Skeletal muscle tissue (tissue), 4 donors: ENCODE results near the gene KCTD15. TPM values are rescaled to one million over a fixed set of nuclear protein-coding genes. Genes with fewer than 3 reads are reported as not detected.

Source experiments
- H3K27ac ChIP-seq: one replicate; pipeline ENCODE4 v1.7.0; 2013; ENCODE audit warnings: mild to moderate bottlenecking, low read depth, low read length, inconsistent platforms
- H3K27me3 ChIP-seq, 3 donors: one replicate each; pipeline ENCODE4 v1.7.0; 2013; ENCODE audit warnings: low read length in 3 of 3; ENCODE audit not compliant: control insufficient read depth in 3 of 3, insufficient read depth in 3 of 3
- H3K36me3 ChIP-seq, 3 donors: one replicate each; pipeline ENCODE4 v1.7.0; 2013; ENCODE audit warnings: low read length in 3 of 3; ENCODE audit not compliant: control insufficient read depth in 3 of 3, insufficient read depth in 3 of 3
- H3K4me1 ChIP-seq, 3 donors: one replicate each; pipeline ENCODE4 v1.7.0; 2013; ENCODE audit warnings: low read length in 3 of 3, mild to moderate bottlenecking in 3 of 3; ENCODE audit not compliant: control insufficient read depth in 3 of 3, insufficient read depth in 3 of 3
- H3K4me3 ChIP-seq, 3 donors: one replicate each; pipeline ENCODE4 v1.7.0; 2013; ENCODE audit warnings: low read length in 3 of 3
- H3K9ac ChIP-seq, 3 donors: one replicate each; pipeline ENCODE4 v1.7.0; 2013; ENCODE audit warnings: low read length in 3 of 3, mild to moderate bottlenecking in 3 of 3, moderate library complexity in 2 of 3, low read depth in 1 of 3
- H3K9me3 ChIP-seq, 3 donors: one replicate each; pipeline ENCODE4 v1.7.0; 2013; ENCODE audit warnings: low read length in 3 of 3; ENCODE audit not compliant: control insufficient read depth in 3 of 3
- total RNA-seq: library from RNA; depleted of rRNA; stranded (reverse); fragments of >200 nt; gene quantifications from one replicate; pipeline ENCODE4 v1.2.3, GENCODE V29; 2014
- donor health status: Osteomylitis.

Gene KCTD15
- total RNA-seq, 1 donor from 2014 or later: 34.4 TPM

- no peaks in the 10 kb centered on the region for H3K36me3 ChIP-seq
- H3K27ac ChIP-seq: peak overlapping the region; percentile 54
- peak overlapping the region; percentile 56 to 70 (median 66) for H3K4me3 ChIP-seq
- peaks cover 2 to 4% (median 2%) of the 10 kb centered on the region in 3 donors for H3K27me3 ChIP-seq
- H3K4me1 ChIP-seq: peaks cover 14 to 16% (median 15%) of the 10 kb centered on the region in 3 donors
- peak overlapping the region; percentile 50 to 73 (median 61) for H3K9ac ChIP-seq
- peaks cover 0 to 2% (median 0%) of the 10 kb centered on the region in 3 donors for H3K9me3 ChIP-seq
These were observed 23.5 kb downstream of the KCTD15 start for GRCh38 chr19:33819880-33820781.

- Histone ChIP-seq H3K9me3 (peaks cover 0 to 2% (median 0%) of the 10 kb centered on the region in 3 donors), H3K27ac (no peak overlapping the region), H3K9ac (no peak overlapping the region), H3K4me3 (no peak overlapping the region), H3K4me1 (peaks cover 14 to 16% (median 15%) of the 10 kb centered on the region in 3 donors), H3K27me3 (peaks cover 0 to 4% (median 2%) of the 10 kb centered on the region in 3 donors), H3K36me3 (no peaks in the 10 kb centered on the region)
These were observed 25.2 kb downstream of the KCTD15 start for GRCh38 chr19:33821871-33822270.

- Histone ChIP-seq H3K4me3 (no peak overlapping the region), H3K4me1 (peaks cover 14 to 16% (median 15%) of the 10 kb centered on the region in 3 donors), H3K9ac (no peak overlapping the region), H3K36me3 (no peaks in the 10 kb centered on the region), H3K9me3 (peaks cover 0 to 2% (median 0%) of the 10 kb centered on the region in 3 donors), H3K27me3 (peaks cover 0 to 4% (median 2%) of the 10 kb centered on the region in 3 donors), H3K27ac (no peak overlapping the region)
These were observed 26.7 kb downstream of the KCTD15 start for GRCh38 chr19:33823341-33823740.

- H3K4me1 ChIP-seq: peaks cover 3% of the 10 kb centered on the region in 3 donors
- peaks cover 2 to 4% (median 4%) of the 10 kb centered on the region in 3 donors for H3K27me3 ChIP-seq
- no peak overlapping the region for H3K27ac ChIP-seq
- peaks cover 0 to 2% (median 0%) of the 10 kb centered on the region in 3 donors for H3K9me3 ChIP-seq
- no peak overlapping the region for H3K4me3 ChIP-seq
- no peak overlapping the region for H3K9ac ChIP-seq
- no peaks in the 10 kb centered on the region for H3K36me3 ChIP-seq
These were observed 28.9 kb downstream of the KCTD15 start for GRCh38 chr19:33825556-33825955.

- peaks cover 0 to 4% (median 0%) of the 10 kb centered on the region in 3 donors for H3K27me3 ChIP-seq
- no peak overlapping the region for H3K27ac ChIP-seq
- H3K4me1 ChIP-seq: no peaks in the 10 kb centered on the region
- H3K9me3 ChIP-seq: peaks cover 0 to 2% (median 0%) of the 10 kb centered on the region in 3 donors
- no peak overlapping the region for H3K4me3 ChIP-seq
- H3K36me3 ChIP-seq: no peaks in the 10 kb centered on the region
- no peak overlapping the region for H3K9ac ChIP-seq
These were observed 29.9 kb downstream of the KCTD15 start for GRCh38 chr19:33826521-33826920.

GRCh38 chr19:33828266-33829075, 31.8 kb downstream of the KCTD15 start:
- Histone ChIP-seq H3K4me3 (no peak overlapping the region), H3K27ac (no peak overlapping the region), H3K27me3 (peaks cover 0 to 7% (median 0%) of the 10 kb centered on the region in 3 donors), H3K9ac (no peak overlapping the region), H3K4me1 (no peaks in the 10 kb centered on the region), H3K9me3 (no peaks in the 10 kb centered on the region), H3K36me3 (no peaks in the 10 kb centered on the region)

- no peak overlapping the region for H3K9ac ChIP-seq
- no peak overlapping the region for H3K27ac ChIP-seq
- no peaks in the 10 kb centered on the region for H3K4me1 ChIP-seq
- H3K27me3 ChIP-seq: peaks cover 0 to 7% (median 0%) of the 10 kb centered on the region in 3 donors
- H3K4me3 ChIP-seq: no peak overlapping the region
- H3K36me3 ChIP-seq: no peaks in the 10 kb centered on the region
- no peaks in the 10 kb centered on the region for H3K9me3 ChIP-seq
These were observed 33.6 kb downstream of the KCTD15 start for GRCh38 chr19:33830264-33830663.

- H3K27me3 ChIP-seq: peaks cover 0 to 7% (median 0%) of the 10 kb centered on the region in 3 donors
- no peak overlapping the region for H3K4me3 ChIP-seq
- no peak overlapping the region for H3K9ac ChIP-seq
- H3K27ac ChIP-seq: no peak overlapping the region
- H3K4me1 ChIP-seq: no peaks in the 10 kb centered on the region
- H3K9me3 ChIP-seq: no peaks in the 10 kb centered on the region
- H3K36me3 ChIP-seq: no peaks in the 10 kb centered on the region
These were observed 35.2 kb downstream of the KCTD15 start for GRCh38 chr19:33831825-33832224.

- no peak overlapping the region for H3K27ac ChIP-seq
- H3K9me3 ChIP-seq: no peaks in the 10 kb centered on the region
- no peaks in the 10 kb centered on the region for H3K36me3 ChIP-seq
- peaks cover 0 to 7% (median 0%) of the 10 kb centered on the region in 3 donors for H3K27me3 ChIP-seq
- no peak overlapping the region for H3K4me3 ChIP-seq
- H3K4me1 ChIP-seq: no peaks in the 10 kb centered on the region
- no peak overlapping the region for H3K9ac ChIP-seq
These were observed 36.0 kb downstream of the KCTD15 start for GRCh38 chr19:33832633-33833032.
